HUES48 (cell line): ENCODE data around the gene RYR2.

Experiments used
- H3K27ac ChIP-seq: one replicate; pipeline ENCODE4 v1.7.0; 2013; ENCODE audit warnings: low read depth, low read length, inconsistent platforms
- H3K27me3 ChIP-seq: 2 replicates; pipeline ENCODE4 v1.6.1; 2013; ENCODE audit warnings: mild to moderate bottlenecking, low read length; ENCODE audit not compliant: control insufficient read depth, insufficient read depth
- H3K36me3 ChIP-seq: 2 replicates; pipeline ENCODE4 v1.6.1; 2013; ENCODE audit warnings: low read length; ENCODE audit not compliant: control insufficient read depth, insufficient read depth
- H3K4me1 ChIP-seq: 2 replicates; pipeline ENCODE4 v1.6.1; 2013; ENCODE audit warnings: mild to moderate bottlenecking, low read length; ENCODE audit not compliant: control insufficient read depth, insufficient read depth
- H3K4me3 ChIP-seq: 2 replicates; pipeline ENCODE4 v1.5.1; 2013; ENCODE audit warnings: mild to moderate bottlenecking, low read depth, low read length
- H3K9ac ChIP-seq: 2 replicates; pipeline ENCODE4 v1.6.1; 2013; ENCODE audit warnings: mild to moderate bottlenecking, low read depth, low read length, moderate library complexity
- H3K9me3 ChIP-seq: 2 replicates; pipeline ENCODE4 v1.6.1; 2013; ENCODE audit warnings: low read length; ENCODE audit not compliant: control insufficient read depth, insufficient read depth

Gene RYR2

DNA sequence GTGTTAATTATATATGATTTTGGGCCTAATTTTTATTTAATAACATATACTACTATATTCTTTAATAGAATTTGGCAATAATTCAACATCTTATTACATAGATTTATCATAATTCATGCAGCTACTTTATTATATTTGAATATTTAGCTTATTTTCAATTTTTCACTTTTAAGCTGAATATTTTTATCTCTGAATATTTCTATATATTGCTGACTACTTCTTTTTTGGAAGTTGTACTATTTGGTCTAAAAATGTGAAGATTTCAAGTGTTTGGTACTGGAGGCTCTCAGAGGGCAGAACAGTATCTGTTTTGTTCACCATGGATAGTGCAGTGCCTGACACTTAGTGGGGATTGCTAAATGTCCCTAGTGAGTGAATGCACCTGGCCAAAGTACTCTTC lies 389.5 kb downstream of the RYR2 start:
- no peak overlapping the region for H3K9ac ChIP-seq
- no peaks in the 10 kb centered on the region for H3K9me3 ChIP-seq
- no peak overlapping the region for H3K4me3 ChIP-seq
- H3K36me3 ChIP-seq, result no peaks in the 10 kb centered on the region
- H3K27ac ChIP-seq, result no peak overlapping the region
- H3K27me3 ChIP-seq, result no peaks in the 10 kb centered on the region
- 0 out of 2 replicates have a peak, but pooled peaks cover 6% of the 10 kb centered on the region for H3K4me1 ChIP-seq

GRCh38 chr1:237440346-237440745 lies 398.4 kb downstream of the RYR2 start:
- no peak overlapping the region for H3K9ac ChIP-seq
- no peaks in the 10 kb centered on the region for H3K27me3 ChIP-seq
- no peaks in the 10 kb centered on the region for H3K9me3 ChIP-seq
- no peaks in the 10 kb centered on the region for H3K36me3 ChIP-seq
- no peaks in the 10 kb centered on the region for H3K4me1 ChIP-seq
- no peak overlapping the region for H3K4me3 ChIP-seq
- no peak overlapping the region for H3K27ac ChIP-seq

- Histone ChIP-seq H3K4me3 (no peak overlapping the region), H3K36me3 (no peaks in the 10 kb centered on the region), H3K9me3 (no peaks in the 10 kb centered on the region), H3K27me3 (no peaks in the 10 kb centered on the region), H3K9ac (no peak overlapping the region), H3K4me1 (no peaks in the 10 kb centered on the region), H3K27ac (no peak overlapping the region)
Measured at GRCh38 chr1:237444120-237444790, 402.3 kb downstream of the RYR2 start.

DNA sequence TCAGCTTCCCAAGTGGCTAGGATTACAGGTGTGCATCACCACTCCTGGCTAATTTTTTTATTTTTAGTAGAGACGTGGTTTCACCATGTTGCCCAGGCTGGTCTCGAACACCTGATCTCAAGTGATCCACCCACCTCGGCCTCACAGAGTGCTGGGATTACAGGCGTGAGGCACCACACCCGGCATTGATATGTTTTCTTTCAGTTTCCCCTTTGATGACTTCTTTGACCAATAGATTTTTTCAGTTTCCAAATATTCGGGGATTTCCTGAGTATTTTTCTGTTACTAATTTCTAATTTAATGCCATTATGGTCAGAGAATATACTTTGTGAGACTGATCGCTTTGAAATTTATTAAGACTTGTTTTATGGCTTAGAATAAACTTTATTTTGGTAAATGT lies 406.1 kb downstream of the RYR2 start:
- Histone ChIP-seq H3K9me3 (no peaks in the 10 kb centered on the region), H3K27me3 (no peaks in the 10 kb centered on the region), H3K36me3 (no peaks in the 10 kb centered on the region), H3K4me1 (no peaks in the 10 kb centered on the region), H3K27ac (no peak overlapping the region), H3K4me3 (no peak overlapping the region), H3K9ac (no peak overlapping the region)

DNA sequence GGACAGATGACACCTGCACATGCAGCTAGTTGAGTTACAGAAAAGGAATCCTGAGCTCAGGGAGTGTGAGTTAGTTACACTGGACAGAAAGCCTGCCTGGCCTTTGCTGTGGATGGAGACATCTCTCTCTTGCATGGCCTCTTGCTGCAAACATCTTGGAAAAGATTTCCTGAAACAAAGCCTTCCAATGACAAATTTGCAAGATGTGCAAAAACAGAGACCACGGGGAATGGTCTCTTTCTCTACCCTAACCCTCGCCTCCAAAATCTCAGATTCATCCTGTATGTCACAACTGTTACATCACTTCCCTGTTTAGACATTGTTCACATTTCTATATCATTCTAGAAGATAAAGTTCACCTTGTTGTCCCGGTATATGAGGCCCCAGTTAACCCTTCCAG lies 415.6 kb downstream of the RYR2 start:
- Histone ChIP-seq H3K9me3 (no peaks in the 10 kb centered on the region), H3K36me3 (0 out of 2 replicates have a peak, but pooled peaks cover 3% of the 10 kb centered on the region), H3K4me1 (no peaks in the 10 kb centered on the region), H3K27ac (no peak overlapping the region), H3K4me3 (no peak overlapping the region), H3K27me3 (no peaks in the 10 kb centered on the region), H3K9ac (no peak overlapping the region)

GRCh38 chr1:237467320-237467719 lies 425.3 kb downstream of the RYR2 start:
- no peak overlapping the region for H3K27ac ChIP-seq
- H3K27me3 ChIP-seq, result no peaks in the 10 kb centered on the region
- H3K9me3 ChIP-seq, result no peaks in the 10 kb centered on the region

GRCh38 chr1:237470712-237471338 lies 428.8 kb downstream of the RYR2 start:
- no peak overlapping the region for H3K4me3 ChIP-seq
- no peaks in the 10 kb centered on the region for H3K27me3 ChIP-seq
- no peaks in the 10 kb centered on the region for H3K4me1 ChIP-seq
- H3K9me3 ChIP-seq, result no peaks in the 10 kb centered on the region
- no peak overlapping the region for H3K27ac ChIP-seq
- H3K36me3 ChIP-seq, result no peaks in the 10 kb centered on the region
- no peak overlapping the region for H3K9ac ChIP-seq

More at GRCh38 chr1:237467320-237467719, 425.3 kb downstream of the RYR2 start:
- Histone ChIP-seq H3K36me3 (no peaks in the 10 kb centered on the region), H3K9ac (no peak overlapping the region), H3K4me1 (no peaks in the 10 kb centered on the region), H3K4me3 (no peak overlapping the region)

DNA sequence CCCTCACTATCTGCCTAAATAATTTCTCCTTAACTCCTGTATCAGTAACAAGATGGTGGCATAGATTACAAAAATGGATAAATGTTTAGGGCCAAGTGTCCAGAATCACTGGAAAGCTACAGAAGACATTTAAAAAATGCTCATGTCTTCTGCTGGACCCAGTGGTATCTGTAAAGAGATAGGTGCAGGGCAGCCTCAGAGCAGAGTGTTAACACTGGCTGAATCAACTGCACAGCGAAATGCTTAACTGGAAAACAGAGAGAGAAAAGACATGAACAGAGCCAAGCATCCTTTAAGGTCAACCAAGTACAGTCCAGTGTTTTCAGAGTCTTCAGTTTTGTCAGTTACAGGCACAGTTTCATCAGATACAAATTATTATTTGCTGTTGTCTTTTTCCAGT lies 429.4 kb downstream of the RYR2 start:
- H3K9ac ChIP-seq, result no peak overlapping the region

DNA sequence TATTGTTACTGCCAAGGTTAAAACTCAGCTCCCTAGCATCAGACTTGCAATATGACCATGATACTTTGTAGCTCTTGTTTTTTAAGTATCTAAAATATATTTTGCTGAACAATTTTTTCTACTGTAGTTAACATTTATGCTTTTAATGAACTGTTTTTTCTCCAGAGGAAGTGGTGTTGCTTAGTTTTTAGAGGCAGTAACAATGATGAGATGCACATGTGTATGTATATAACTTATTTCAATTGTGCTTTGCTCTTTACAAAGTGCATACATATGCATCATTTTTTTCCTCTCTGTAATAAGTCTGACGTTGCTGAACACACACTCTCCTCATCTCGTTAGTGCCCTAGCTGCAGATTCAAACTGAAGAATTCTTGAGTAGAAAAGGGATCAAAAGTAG lies 430.0 kb downstream of the RYR2 start:
- no peaks in the 10 kb centered on the region for H3K4me1 ChIP-seq
- H3K9me3 ChIP-seq, result no peaks in the 10 kb centered on the region
- H3K27me3 ChIP-seq, result no peaks in the 10 kb centered on the region
- no peak overlapping the region for H3K4me3 ChIP-seq
- no peak overlapping the region for H3K9ac ChIP-seq
- no peak overlapping the region for H3K27ac ChIP-seq
- no peaks in the 10 kb centered on the region for H3K36me3 ChIP-seq

More for the DNA sequence above, 429.4 kb downstream of the RYR2 start:
- no peaks in the 10 kb centered on the region for H3K36me3 ChIP-seq
- no peak overlapping the region for H3K27ac ChIP-seq
- no peak overlapping the region for H3K4me3 ChIP-seq
- no peaks in the 10 kb centered on the region for H3K4me1 ChIP-seq
- H3K27me3 ChIP-seq, result no peaks in the 10 kb centered on the region
- no peaks in the 10 kb centered on the region for H3K9me3 ChIP-seq

DNA sequence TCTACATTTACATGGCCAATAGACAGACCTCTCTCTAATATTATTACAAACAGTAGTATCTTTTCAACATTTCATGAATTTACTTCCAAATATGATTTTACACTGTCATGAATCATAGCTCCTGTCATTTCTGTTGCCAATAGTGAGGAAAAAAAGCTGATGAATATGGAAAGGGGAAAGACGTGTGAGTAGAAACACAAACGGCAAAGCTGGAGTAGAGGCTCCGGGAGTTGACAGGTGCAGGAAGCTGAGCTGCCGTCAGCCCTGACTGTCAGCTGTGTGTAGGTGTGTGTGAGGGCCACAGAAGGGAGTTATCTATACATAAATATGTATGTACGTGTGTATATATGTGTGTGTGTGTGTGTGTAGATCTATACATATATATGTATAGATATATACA lies 431.9 kb downstream of the RYR2 start:
- Histone ChIP-seq H3K9me3 (no peaks in the 10 kb centered on the region), H3K4me3 (no peak overlapping the region), H3K27ac (no peak overlapping the region), H3K27me3 (no peaks in the 10 kb centered on the region), H3K9ac (no peak overlapping the region), H3K4me1 (no peaks in the 10 kb centered on the region), H3K36me3 (no peaks in the 10 kb centered on the region)

DNA sequence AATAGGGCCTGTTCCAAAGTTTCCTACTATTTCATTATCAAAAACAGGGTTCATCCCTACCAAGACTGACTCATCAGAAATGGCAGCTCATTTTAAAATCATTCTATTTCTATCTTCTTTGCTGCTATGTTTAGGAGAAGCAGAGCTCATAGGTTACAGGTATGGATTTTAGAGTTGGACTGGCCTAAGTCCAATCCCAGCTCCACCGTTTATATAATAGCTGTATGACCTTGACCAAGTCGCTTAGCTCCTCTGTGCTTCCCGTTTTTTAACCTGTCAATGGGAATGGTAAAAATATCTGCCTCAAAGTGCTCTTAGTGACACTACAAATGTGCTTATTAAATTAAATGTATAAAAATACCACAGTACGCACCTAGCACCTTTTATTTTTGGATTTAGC lies 436.1 kb downstream of the RYR2 start:
- H3K27ac ChIP-seq, result no peak overlapping the region
- no peaks in the 10 kb centered on the region for H3K27me3 ChIP-seq
- H3K9ac ChIP-seq, result no peak overlapping the region
- H3K36me3 ChIP-seq, result no peaks in the 10 kb centered on the region
- H3K4me1 ChIP-seq, result no peaks in the 10 kb centered on the region
- no peak overlapping the region for H3K4me3 ChIP-seq
- no peaks in the 10 kb centered on the region for H3K9me3 ChIP-seq
